ENCODE measurements around the gene NRGN.
A peak's percentile ranks its signal among the peaks of the same experiment; 100 is the strongest.
"Not testable (repeated sequence)": the region's sequence is repeated elsewhere in the genome, so short reads cannot be mapped to it uniquely, and the experiment has no call there.

Gene NRGN

GRCh38 chr11:124759266-124760204 is 19.8 kb downstream of the NRGN start:
- DNase-seq, result no peak

- DNase-seq, result no peak
These were observed 20.5 kb downstream of the NRGN start for GRCh38 chr11:124760205-124760652.

GRCh38 chr11:124760806-124761205 is 21.1 kb downstream of the NRGN start:
- DNase-seq, result no peak

GRCh38 chr11:124761301-124762104 is 21.8 kb downstream of the NRGN start:
- no peak for DNase-seq

- DNase-seq, result peak; percentile 67
These were observed 22.4 kb downstream of the NRGN start, which contains the start of gene ESAM for GRCh38 chr11:124762105-124762623. TSS of gene ESAM (minus strand) at chr11:124762290. CDS start at chr11:124762154, 136 bp downstream.

GRCh38 chr11:124762624-124763155 is 22.9 kb downstream of the NRGN start:
- no peak for DNase-seq

- peak; percentile 86 for DNase-seq
These were observed 23.6 kb downstream of the NRGN start for GRCh38 chr11:124763156-124763947.

GRCh38 chr11:124766156-124766555 is 26.4 kb downstream of the NRGN start:
- DNase-seq, result no peak

- no peak for DNase-seq
These were observed 29.2 kb downstream of the NRGN start for GRCh38 chr11:124768914-124769313.

- DNase-seq, result no peak
These were observed 30.3 kb downstream of the NRGN start for GRCh38 chr11:124769806-124770774.

GRCh38 chr11:124770959-124771358 is 31.2 kb downstream of the NRGN start:
- not testable (repeated sequence) for DNase-seq

GRCh38 chr11:124776865-124777645 is 37.3 kb downstream of the NRGN start:
- no peak for DNase-seq

- DNase-seq, result no peak
These were observed 38.5 kb downstream of the NRGN start for GRCh38 chr11:124778281-124778680.

- no peak for DNase-seq
These were observed 39.8 kb downstream of the NRGN start for GRCh38 chr11:124779568-124779967.

GRCh38 chr11:124783002-124783401 is 43.3 kb downstream of the NRGN start:
- no peak for DNase-seq

GRCh38 chr11:124784051-124784450 is 44.3 kb downstream of the NRGN start:
- no peak for DNase-seq

- no peak for DNase-seq
These were observed 48.8 kb downstream of the NRGN start for GRCh38 chr11:124788521-124788920.

- DNase-seq, result no peak
These were observed 52.0 kb downstream of the NRGN start for GRCh38 chr11:124791626-124792341.

All from stimulated activated CD4-positive, alpha-beta T cell treated with anti-CD3 and anti-CD28 coated beads, Interleukin-12 subunit alpha, Interleukin-12 subunit beta, amount 100 ng/mL, for 4 hours (primary cell).